M059J (cell line): Measurements from ENCODE around the gene ITGA8. TPM values are rescaled to one million over a fixed set of nuclear protein-coding genes. Genes with fewer than 3 reads are reported as not detected.
A peak's percentile ranks its signal among the peaks of the same experiment; 100 is the strongest.
"Not testable (repeated sequence)": the region's sequence is repeated elsewhere in the genome, so short reads cannot be mapped to it uniquely, and the experiment has no call there.

ENCODE experiments used
- DNase-seq: peaks from one replicate; pipeline ENCODE4 v3.0.0-alpha.2; 2012; ENCODE audit warnings: low read depth
- total RNA-seq: library from RNA; depleted of rRNA; stranded (reverse); fragments of >200 nt; shearing (Covaris generic); gene quantifications from 2 replicates; pipeline ENCODE4 v1.2.3, GENCODE V29; 2014

The ITGA8 gene
- total RNA-seq, 1 experiment from 2014 or later, result 0.62 TPM

GRCh38 chr10:15620337-15620736, 99.4 kb downstream of the ITGA8 start:
- no peak for DNase-seq

GRCh38 chr10:15609246-15609645, 110.5 kb downstream of the ITGA8 start:
- DNase-seq, result peak; percentile 57

GRCh38 chr10:15606377-15606776, 113.3 kb downstream of the ITGA8 start:
- no peak for DNase-seq

- no peak for DNase-seq
Measured at GRCh38 chr10:15605740-15606369, 113.9 kb downstream of the ITGA8 start.

- no peak for DNase-seq
Measured at GRCh38 chr10:15603446-15604011, 116.2 kb downstream of the ITGA8 start.

GRCh38 chr10:15601819-15602218, 117.9 kb downstream of the ITGA8 start:
- no peak for DNase-seq

GRCh38 chr10:15595260-15595659, 124.5 kb downstream of the ITGA8 start:
- peak; percentile 13 for DNase-seq

GRCh38 chr10:15591937-15592336, 127.8 kb downstream of the ITGA8 start:
- DNase-seq, result no peak

GRCh38 chr10:15591431-15591830, 128.3 kb downstream of the ITGA8 start:
- DNase-seq, result no peak

GRCh38 chr10:15588635-15589508, 130.8 kb downstream of the ITGA8 start:
- DNase-seq, result no peak

GRCh38 chr10:15588151-15588550, 131.6 kb downstream of the ITGA8 start:
- DNase-seq, result no peak

- no peak for DNase-seq
Measured at GRCh38 chr10:15587271-15587670, 132.5 kb downstream of the ITGA8 start.

- peak; percentile 58 for DNase-seq
Measured at GRCh38 chr10:15585303-15585715, 134.4 kb downstream of the ITGA8 start.

GRCh38 chr10:15582972-15583371, 136.8 kb downstream of the ITGA8 start:
- DNase-seq, result not testable (repeated sequence)

- peak; percentile 49 for DNase-seq
Measured at GRCh38 chr10:15579605-15580004, 140.1 kb downstream of the ITGA8 start.

- DNase-seq, result no peak
Measured at GRCh38 chr10:15572531-15573045, 147.1 kb downstream of the ITGA8 start.

GRCh38 chr10:15571575-15571974, 148.1 kb downstream of the ITGA8 start:
- peak; percentile 36 for DNase-seq

GRCh38 chr10:15570738-15571339, 148.9 kb downstream of the ITGA8 start:
- no peak for DNase-seq

GRCh38 chr10:15567952-15568351, 151.8 kb downstream of the ITGA8 start:
- no peak for DNase-seq

- no peak for DNase-seq
Measured at GRCh38 chr10:15563246-15563645, 156.5 kb downstream of the ITGA8 start.

GRCh38 chr10:15562578-15562977, 157.1 kb downstream of the ITGA8 start:
- DNase-seq, result no peak

- no peak for DNase-seq
Measured at GRCh38 chr10:15562116-15562515, 157.6 kb downstream of the ITGA8 start.
